GM12878 (cell line): ENCODE measurements around the gene SPHKAP.

ENCODE experiments used
- CBFB ChIP-seq: IDR thresholded peaks from 2 replicates; pipeline ENCODE4 v1.6.1; 2016; ENCODE audit warnings: antibody characterized with exemption, low read depth
- CREB1 ChIP-seq: IDR thresholded peaks from 2 replicates; pipeline ENCODE4 v1.6.1; 2012; ENCODE audit warnings: low read depth, mild to moderate bottlenecking, inconsistent platforms
- EZH2 ChIP-seq: IDR thresholded peaks from 2 replicates; pipeline ENCODE4 v1.6.1; 2012; ENCODE audit warnings: low read depth, mild to moderate bottlenecking, control low read depth, inconsistent platforms, low read length, borderline replicate concordance; ENCODE audit not compliant: control insufficient read depth
- HDAC2 ChIP-seq: fragments of 200-600 bp; sonication (generic); IDR thresholded peaks from 2 replicates; pipeline ENCODE4 v1.6.1; 2017
- LARP7 ChIP-seq: fragments of 450-650 bp; IDR thresholded peaks from 2 replicates; pipeline ENCODE4 v1.6.1; 2017; ENCODE audit warnings: mild to moderate bottlenecking
- MEF2B ChIP-seq: fragments of 450-650 bp; IDR thresholded peaks from 2 replicates; pipeline ENCODE4 v1.6.1; 2018; ENCODE audit warnings: mild to moderate bottlenecking, moderate library complexity; ENCODE audit not compliant: partially characterized antibody, poor library complexity, severe bottlenecking
- MXI1 ChIP-seq: fragments of 150-350 bp; IDR thresholded peaks from 2 replicates; pipeline ENCODE4 v1.6.1; 2011; ENCODE audit warnings: low read depth, mild to moderate bottlenecking, inconsistent platforms, low read length, improper control_type of control experiment
- NRF1 ChIP-seq: conservative IDR thresholded peaks from 2 replicates; pipeline ENCODE4 v1.6.1; 2011; ENCODE audit warnings: mild to moderate bottlenecking, low read depth, low read length, improper control_type of control experiment
- POLR2A ChIP-seq: IDR thresholded peaks from 2 replicates; pipeline ENCODE4 v1.6.1; 2011; ENCODE audit warnings: low read depth, mild to moderate bottlenecking, low read length
- ZNF274 ChIP-seq: IDR thresholded peaks from one replicate; pipeline ENCODE4 v1.8.0; 2011; ENCODE audit not compliant: insufficient read length, insufficient read depth
- TF ChIP-seq, protein P1 (sequence below): IDR thresholded peaks from 2 replicates; pipeline ENCODE4 v1.6.1; 2011; ENCODE audit warnings: borderline replicate concordance, low read depth, mild to moderate bottlenecking, moderate library complexity, mixed read lengths, low read length; ENCODE audit not compliant: insufficient read depth; ENCODE audit errors: extremely low read length
- TF ChIP-seq, protein P2 (sequence below): fragments of 150-350 bp; IDR thresholded peaks from 2 replicates; pipeline ENCODE4 v1.6.1; 2014; ENCODE audit warnings: mild to moderate bottlenecking, low read depth, low read length

GRCh38 chr2:228018311-228018710 is 163.2 kb downstream of the SPHKAP start:
- TF ChIP-seq MEF2B (no peak), CREB1 (no peak), CBFB (no peak), MXI1 (no peak), ZNF274 (no peak), HDAC2 (no peak), NRF1 (no peak), POLR2A (no peak), LARP7 (no peak), EZH2 (no peak)
- TF ChIP-seq, protein P1, sequence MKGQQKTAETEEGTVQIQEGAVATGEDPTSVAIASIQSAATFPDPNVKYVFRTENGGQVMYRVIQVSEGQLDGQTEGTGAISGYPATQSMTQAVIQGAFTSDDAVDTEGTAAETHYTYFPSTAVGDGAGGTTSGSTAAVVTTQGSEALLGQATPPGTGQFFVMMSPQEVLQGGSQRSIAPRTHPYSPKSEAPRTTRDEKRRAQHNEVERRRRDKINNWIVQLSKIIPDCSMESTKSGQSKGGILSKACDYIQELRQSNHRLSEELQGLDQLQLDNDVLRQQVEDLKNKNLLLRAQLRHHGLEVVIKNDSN = no peak
- TF ChIP-seq, protein P2, sequence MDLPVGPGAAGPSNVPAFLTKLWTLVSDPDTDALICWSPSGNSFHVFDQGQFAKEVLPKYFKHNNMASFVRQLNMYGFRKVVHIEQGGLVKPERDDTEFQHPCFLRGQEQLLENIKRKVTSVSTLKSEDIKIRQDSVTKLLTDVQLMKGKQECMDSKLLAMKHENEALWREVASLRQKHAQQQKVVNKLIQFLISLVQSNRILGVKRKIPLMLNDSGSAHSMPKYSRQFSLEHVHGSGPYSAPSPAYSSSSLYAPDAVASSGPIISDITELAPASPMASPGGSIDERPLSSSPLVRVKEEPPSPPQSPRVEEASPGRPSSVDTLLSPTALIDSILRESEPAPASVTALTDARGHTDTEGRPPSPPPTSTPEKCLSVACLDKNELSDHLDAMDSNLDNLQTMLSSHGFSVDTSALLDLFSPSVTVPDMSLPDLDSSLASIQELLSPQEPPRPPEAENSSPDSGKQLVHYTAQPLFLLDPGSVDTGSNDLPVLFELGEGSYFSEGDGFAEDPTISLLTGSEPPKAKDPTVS = no peak
